HT1080 (cell line): ENCODE results near the gene GPR68. TPM values are rescaled to one million over a fixed set of nuclear protein-coding genes. Genes with fewer than 3 reads are reported as not detected.
"Not testable (repeated sequence)": the region's sequence is repeated elsewhere in the genome, so short reads cannot be mapped to it uniquely, and the experiment has no call there.

Experiments used
- DNase-seq: peaks from one replicate; pipeline ENCODE4 v3.0.0-alpha.2; 2015; ENCODE audit warnings: low read depth
- total RNA-seq: library from RNA; depleted of rRNA; stranded (reverse); fragments of >200 nt; shearing (Covaris generic); gene quantifications from 2 replicates; pipeline ENCODE4 v1.2.3, GENCODE V29; 2014

GPR68 gene
- total RNA-seq, 1 experiment from 2014 or later: 2.3 TPM

GRCh38 chr14:91273273-91273884 is 28.9 kb upstream of the GPR68 start:
- DNase-seq: no peak

GRCh38 chr14:91272341-91273272 is 28.1 kb upstream of the GPR68 start:
- DNase-seq: no peak

GRCh38 chr14:91271639-91272038 is 27.1 kb upstream of the GPR68 start:
- DNase-seq: no peak

GRCh38 chr14:91270619-91271018 is 26.1 kb upstream of the GPR68 start:
- DNase-seq: no peak

GRCh38 chr14:91270188-91270587 is 25.7 kb upstream of the GPR68 start:
- no peak for DNase-seq

- no peak for DNase-seq
Measured at GRCh38 chr14:91269076-91269991, 24.8 kb upstream of the GPR68 start.

GRCh38 chr14:91267965-91268437 is 23.5 kb upstream of the GPR68 start:
- no peak for DNase-seq

GRCh38 chr14:91266276-91266675 is 21.8 kb upstream of the GPR68 start:
- DNase-seq: not testable (repeated sequence)

GRCh38 chr14:91265404-91265803 is 20.9 kb upstream of the GPR68 start:
- no peak for DNase-seq

GRCh38 chr14:91264151-91265150 is 19.9 kb upstream of the GPR68 start:
- DNase-seq: no peak

GRCh38 chr14:91263329-91263728 is 18.8 kb upstream of the GPR68 start:
- DNase-seq: no peak

- no peak for DNase-seq
Measured at GRCh38 chr14:91261986-91262549, 17.6 kb upstream of the GPR68 start.

- DNase-seq: no peak
Measured at GRCh38 chr14:91261115-91261514, 16.6 kb upstream of the GPR68 start.

- no peak for DNase-seq
Measured at GRCh38 chr14:91258876-91259275, 14.4 kb upstream of the GPR68 start.

- DNase-seq: no peak
Measured at GRCh38 chr14:91258011-91258618, 13.6 kb upstream of the GPR68 start.

GRCh38 chr14:91257328-91258010 is 13.0 kb upstream of the GPR68 start:
- no peak for DNase-seq

GRCh38 chr14:91256661-91257060 is 12.2 kb upstream of the GPR68 start:
- DNase-seq: no peak

GRCh38 chr14:91255026-91255695 is 10.7 kb upstream of the GPR68 start:
- no peak for DNase-seq
